Mesenchymal stem cell (in vitro differentiated cells and primary cell): ENCODE measurements around the gene B9D1.

Experiments
- DNase-seq: peaks from one replicate; pipeline ENCODE4 v3.0.0-alpha.2; 2013
- H2AFZ ChIP-seq: one replicate; pipeline ENCODE4 v1.6.1; 2013; ENCODE audit warnings: low read depth, mild to moderate bottlenecking, control low read depth, inconsistent platforms, low read length, moderate library complexity
- H2AK5ac ChIP-seq: 2 replicates; pipeline ENCODE4 v1.6.1; 2013; ENCODE audit warnings: low read length, moderate library complexity, mild to moderate bottlenecking, inconsistent platforms; ENCODE audit not compliant: severe bottlenecking
- H2BK120ac ChIP-seq: one replicate; pipeline ENCODE4 v1.6.1; 2013; ENCODE audit warnings: low read depth, mild to moderate bottlenecking, inconsistent platforms, low read length, moderate library complexity
- H2BK12ac ChIP-seq, 2 experiments: one replicate each; pipeline ENCODE4 v1.6.1; 2013; ENCODE audit warnings: inconsistent platforms in 2 of 2, low read length in 2 of 2, mild to moderate bottlenecking in 2 of 2, moderate library complexity in 2 of 2, control low read depth in 1 of 2
- H2BK15ac ChIP-seq: one replicate; pipeline ENCODE4 v1.6.1; 2013; ENCODE audit warnings: mild to moderate bottlenecking, low read depth, inconsistent platforms; ENCODE audit not compliant: poor library complexity, severe bottlenecking
- H2BK5ac ChIP-seq: 2 replicates; pipeline ENCODE4 v1.6.1; 2013; ENCODE audit warnings: low read depth, mild to moderate bottlenecking, low read length, control low read depth, inconsistent platforms; ENCODE audit not compliant: poor library complexity, severe bottlenecking
- H3K14ac ChIP-seq, 2 experiments: one replicate each; pipeline ENCODE4 v1.6.1; 2013; ENCODE audit warnings: inconsistent platforms in 2 of 2, low read length in 2 of 2, control low read depth in 1 of 2, mild to moderate bottlenecking in 1 of 2, moderate library complexity in 1 of 2
- H3K18ac ChIP-seq, 2 experiments: one replicate each; pipeline ENCODE4 v1.6.1; 2013; ENCODE audit warnings: inconsistent platforms in 2 of 2, low read length in 2 of 2, control low read depth in 1 of 2, low read depth in 1 of 2, mild to moderate bottlenecking in 1 of 2
- H3K23ac ChIP-seq, 2 experiments: one replicate each; pipeline ENCODE4 v1.6.1; 2013; ENCODE audit warnings: inconsistent platforms in 2 of 2, low read length in 2 of 2, mild to moderate bottlenecking in 2 of 2, moderate library complexity in 2 of 2, control low read depth in 1 of 2
- H3K27ac ChIP-seq: 2 replicates; pipeline ENCODE4 v1.5.1; 2013; ENCODE audit warnings: mild to moderate bottlenecking, moderate library complexity, low read length, control low read depth, inconsistent platforms; ENCODE audit not compliant: poor library complexity, severe bottlenecking
- H3K27me3 ChIP-seq, 2 experiments: 2 replicates each; pipeline versions ENCODE4 v1.6.1 to v1.7.0; 2013; ENCODE audit warnings: low read length in 2 of 2, mild to moderate bottlenecking in 2 of 2, moderate library complexity in 2 of 2, control low read depth in 1 of 2, inconsistent platforms in 1 of 2; ENCODE audit not compliant: control insufficient read depth in 1 of 2, insufficient read depth in 1 of 2
- H3K36me3 ChIP-seq, 2 experiments: 2 replicates each; pipeline versions ENCODE4 v1.6.1 to v1.7.0; 2013; ENCODE audit warnings: low read length in 2 of 2, control low read depth in 1 of 2, inconsistent platforms in 1 of 2, low read depth in 1 of 2, mild to moderate bottlenecking in 1 of 2; ENCODE audit not compliant: insufficient read depth in 2 of 2, control insufficient read depth in 1 of 2
- H3K4ac ChIP-seq, 2 experiments: one replicate each; pipeline ENCODE4 v1.6.1; 2013; ENCODE audit warnings: inconsistent platforms in 2 of 2, low read length in 2 of 2, mild to moderate bottlenecking in 2 of 2, moderate library complexity in 2 of 2, control low read depth in 1 of 2, low read depth in 1 of 2
- H3K4me1 ChIP-seq: 2 replicates; pipeline ENCODE4 v1.6.1; 2013; ENCODE audit warnings: low read depth, low read length, control low read depth; ENCODE audit not compliant: control insufficient read depth, insufficient read depth
- H3K4me2 ChIP-seq: 2 replicates; pipeline ENCODE4 v1.6.1; 2013; ENCODE audit warnings: low read length, mild to moderate bottlenecking, inconsistent platforms; ENCODE audit not compliant: poor library complexity, severe bottlenecking
- H3K4me3 ChIP-seq, 2 experiments: 2 replicates each; pipeline versions ENCODE4 v1.5.1 to v1.7.0; 2013; ENCODE audit warnings: low read length in 2 of 2, mild to moderate bottlenecking in 2 of 2, control low read depth in 1 of 2, low read depth in 1 of 2; ENCODE audit not compliant: insufficient read depth in 1 of 2
- H3K79me1 ChIP-seq: replicated peaks from 2 replicates; pipeline ENCODE4 v1.6.1; 2013; ENCODE audit warnings: mild to moderate bottlenecking, control low read depth, low read length, inconsistent platforms; ENCODE audit not compliant: poor library complexity, severe bottlenecking
- H3K9ac ChIP-seq: 2 replicates; pipeline ENCODE4 v1.7.0; 2013; ENCODE audit warnings: mild to moderate bottlenecking, low read length, moderate library complexity
- H3K9me3 ChIP-seq: 2 replicates; pipeline ENCODE4 v1.7.0; 2013; ENCODE audit warnings: mild to moderate bottlenecking, low read length; ENCODE audit not compliant: control insufficient read depth
- H4K8ac ChIP-seq: one replicate; pipeline ENCODE4 v1.6.1; 2013; ENCODE audit warnings: inconsistent platforms, mild to moderate bottlenecking, low read length, moderate library complexity
- H4K91ac ChIP-seq: one replicate; pipeline ENCODE4 v1.6.1; 2013; ENCODE audit warnings: mild to moderate bottlenecking, low read length, inconsistent platforms
- WGBS: methylation state at CpG from one replicate; pipeline ENCODE4 v1.1.7; 2013; ENCODE audit warnings: mixed read lengths; 5-methylcytosine and 5-hydroxymethylcytosine counted together

B9D1 gene

DNA sequence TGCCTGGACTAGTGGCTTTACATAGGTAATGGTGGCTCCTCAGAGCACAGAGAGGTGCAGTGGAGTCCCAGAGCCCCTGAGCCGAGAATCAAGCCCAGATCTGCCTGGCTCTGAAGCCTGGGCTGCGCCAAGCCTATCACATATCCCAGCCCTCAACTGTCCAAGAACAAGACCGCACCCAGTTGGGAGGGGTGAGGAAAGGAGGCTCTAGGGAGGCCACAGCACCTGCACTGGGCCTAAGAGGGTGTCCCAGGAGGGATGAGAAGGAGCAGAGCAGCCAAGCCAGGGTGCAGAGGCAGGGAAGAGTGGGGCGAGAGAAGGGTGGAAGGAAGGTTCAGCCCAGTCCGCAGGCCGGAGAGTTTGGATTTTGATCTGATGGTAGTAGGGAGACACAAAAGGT, 47.6 kb upstream of the B9D1 start:
- Histone ChIP-seq H3K9ac (no peak overlapping the region), H3K4me1 (peaks cover 17% of the 10 kb centered on the region), H2BK120ac (no peak overlapping the region), H2AK5ac (peak overlapping the region; percentile 21), H4K91ac (no peak overlapping the region), H2BK15ac (no peak overlapping the region), H2AFZ (no peak overlapping the region), H3K36me3 (no peaks in the 10 kb centered on the region), H3K18ac (no peak overlapping the region), H3K27ac (no peak overlapping the region), H3K14ac (no peak overlapping the region), H3K23ac (no peak overlapping the region), H3K4ac (no peak overlapping the region), H2BK5ac (no peak overlapping the region), H3K4me3 (no peak overlapping the region), H3K79me1 (no peaks in the 10 kb centered on the region), H4K8ac (no peak overlapping the region), H3K9me3 (no peaks in the 10 kb centered on the region), H2BK12ac (no peak overlapping the region), H3K27me3 (peaks cover 0 to 29% of the 10 kb centered on the region in 2 experiments), H3K4me2 (no peak overlapping the region)
- 96% methylated on average over 4 of the region's 6 CpGs for WGBS
- no peak for DNase-seq

- Histone ChIP-seq H3K9ac (no peak overlapping the region), H3K9me3 (no peaks in the 10 kb centered on the region), H3K14ac (no peak overlapping the region), H3K36me3 (no peaks in the 10 kb centered on the region), H3K4me1 (peaks cover 17% of the 10 kb centered on the region), H3K79me1 (no peaks in the 10 kb centered on the region), H2BK120ac (no peak overlapping the region), H2BK12ac (no peak overlapping the region), H4K91ac (no peak overlapping the region), H3K18ac (no peak overlapping the region), H3K23ac (no peak overlapping the region), H2AK5ac (no peak overlapping the region), H3K27ac (no peak overlapping the region), H2BK5ac (no peak overlapping the region), H2AFZ (no peak overlapping the region), H3K4ac (no peak overlapping the region), H4K8ac (no peak overlapping the region), H3K4me3 (no peak overlapping the region), H3K4me2 (no peak overlapping the region), H2BK15ac (no peak overlapping the region), H3K27me3 (peaks cover 0 to 23% of the 10 kb centered on the region in 2 experiments)
- WGBS: 79% methylated on average over 3 of the region's 3 CpGs
- peak; percentile 44 for DNase-seq
Measured at GRCh38 chr17:19409509-19409908, 47.0 kb upstream of the B9D1 start.

GRCh38 chr17:19409066-19409465, 46.5 kb upstream of the B9D1 start:
- Histone ChIP-seq H3K14ac (no peak overlapping the region), H2BK15ac (peak overlapping the region; percentile 67), H3K27ac (no peak overlapping the region), H4K8ac (no peak overlapping the region), H2AK5ac (no peak overlapping the region), H3K23ac (no peak overlapping the region), H3K4ac (no peak overlapping the region), H3K27me3 (peaks cover 0 to 19% of the 10 kb centered on the region in 2 experiments), H3K79me1 (no peaks in the 10 kb centered on the region), H3K4me1 (peaks cover 17% of the 10 kb centered on the region), H3K4me2 (no peak overlapping the region), H2AFZ (no peak overlapping the region), H3K36me3 (no peaks in the 10 kb centered on the region), H3K9ac (no peak overlapping the region), H2BK12ac (no peak overlapping the region), H3K18ac (peak overlapping the region in 1 of 2 experiments; percentile 18), H3K9me3 (no peaks in the 10 kb centered on the region), H3K4me3 (no peak overlapping the region), H2BK120ac (no peak overlapping the region), H4K91ac (no peak overlapping the region), H2BK5ac (no peak overlapping the region)
- DNase-seq: no peak
- WGBS: 94% methylated on average over 2 of the region's 3 CpGs

DNA sequence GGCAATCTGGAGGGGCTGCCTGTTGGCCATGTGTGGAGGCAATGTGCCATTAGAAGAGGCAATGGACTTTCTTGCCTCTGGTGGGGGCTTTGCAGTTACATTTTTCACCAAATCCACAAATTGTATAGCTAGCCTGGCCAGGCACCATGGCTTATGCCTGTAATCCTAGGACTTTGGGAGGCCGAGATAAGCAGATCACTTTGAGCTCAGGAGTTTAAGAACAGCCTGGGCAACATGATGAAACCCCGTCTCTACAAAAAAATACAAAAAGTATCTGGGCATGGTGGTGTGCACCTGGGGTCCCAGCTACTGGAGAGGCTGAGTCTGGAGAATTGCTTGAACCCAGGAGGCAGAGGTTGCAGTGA, 45.8 kb upstream of the B9D1 start:
- Histone ChIP-seq H2BK120ac (no peak overlapping the region), H3K79me1 (no peaks in the 10 kb centered on the region), H2BK12ac (no peak overlapping the region), H3K4me3 (no peak overlapping the region), H3K9me3 (no peaks in the 10 kb centered on the region), H3K23ac (no peak overlapping the region), H3K4me2 (no peak overlapping the region), H4K91ac (no peak overlapping the region), H2BK15ac (no peak overlapping the region), H3K14ac (no peak overlapping the region), H2AK5ac (peak overlapping the region; percentile 15), H3K27me3 (peaks cover 0 to 12% of the 10 kb centered on the region in 2 experiments), H2BK5ac (no peak overlapping the region), H3K4ac (no peak overlapping the region), H2AFZ (no peak overlapping the region), H4K8ac (no peak overlapping the region), H3K18ac (no peak overlapping the region), H3K9ac (no peak overlapping the region), H3K36me3 (no peaks in the 10 kb centered on the region), H3K4me1 (peaks cover 17% of the 10 kb centered on the region), H3K27ac (no peak overlapping the region)
- 80% methylated on average over 2 of the region's 2 CpGs for WGBS
- no peak for DNase-seq
